ENCODE measurements around the gene TTYH1. TPM values are rescaled to one million over a fixed set of nuclear protein-coding genes. Genes with fewer than 3 reads are reported as not detected.
"Not testable (repeated sequence)": the region's sequence is repeated elsewhere in the genome, so short reads cannot be mapped to it uniquely, and the experiment has no call there.

TTYH1 gene
- polyA plus RNA-seq, 1 of the 3 experiments (the other 2 are of a cell fraction), result 0.05 TPM

GRCh38 chr19:54464630-54465425, 49.6 kb downstream of the TTYH1 start:
- POLR2A ChIA-PET, result no interaction called here
- peak overlapping the region; percentile 63 to 77 for H3K4me3 ChIP-seq (ENCODE audit: low read depth in 2 of 2, low read length in 1 of 2)
- peak overlapping the region; percentile 86 for H2AFZ ChIP-seq (ENCODE audit: low read depth)
- H3K4me1 ChIP-seq (ENCODE audit: control insufficient read depth in 1 of 2, insufficient read depth in 2 of 2, low read depth in 1 of 2, low read length in 1 of 2), result peaks cover 0 to 17% of the 10 kb centered on the region in 2 experiments; a peak in 1 of 4 replicates
- H3K36me3 ChIP-seq (replicated peaks in 1 of 2; ENCODE audit: control insufficient read depth in 1 of 2, insufficient read depth in 2 of 2, low read length in 1 of 2), result peaks cover 0 to 19% of the 10 kb centered on the region in 2 experiments
- peaks cover 24% of the 10 kb centered on the region for H3F3A ChIP-seq (replicated peaks; ENCODE audit: insufficient read depth)
- TF ChIP-seq MXI1 (IDR thresholded peaks at IDR 0.05; ENCODE audit: low read depth, low read length), result peak; percentile 17; the same call in 1 of the 2 replicates
- TF ChIP-seq TAF1 (IDR thresholded peaks at IDR 0.05; ENCODE audit: borderline replicate concordance, low read depth, low read length), result peak; percentile 21; the same call in 1 of the 2 replicates
- no peak for TF ChIP-seq CHD2 (IDR thresholded peaks at IDR 0.05; ENCODE audit: low read length, partially characterized antibody)
- no peak for TF ChIP-seq FOXJ3 (CRISPR knock-in tag; IDR thresholded peaks at IDR 0.05)
- peak; percentile 76 for TF ChIP-seq POLR2AphosphoS5 (IDR thresholded peaks at IDR 0.05; ENCODE audit: low read depth, low read length)
- no peak for TF ChIP-seq NFIC (IDR thresholded peaks at IDR 0.05; ENCODE audit: borderline replicate concordance)
- peak; percentile 75 for TF ChIP-seq MAX (IDR thresholded peaks at IDR 0.05; ENCODE audit: low read depth)
- peak; percentile 92 for DNase-seq
- H3K9ac ChIP-seq, result peak overlapping the region; percentile 67
- H3K4me2 ChIP-seq, result peak overlapping the region; percentile 92
- H3K9me2 ChIP-seq, result no peaks in the 10 kb centered on the region
- CTCF ChIA-PET, result interaction anchor here (0.6 to 1.7 kb wide), 4 partner anchors 13 to 33 kb away, joined by 3 to 5 read pairs (median 4); no protein-coding TSS in a partner anchor
- 13% methylated on average over 31 of the region's 87 CpGs for WGBS (ENCODE audit: low lambda C conversion rate)
- H3K27me3 ChIP-seq (ENCODE audit: insufficient read depth), result no peaks in the 10 kb centered on the region; the same call in 1 of the 2 replicates
- H4K20me1 ChIP-seq (ENCODE audit: insufficient read depth), result peaks cover 9% of the 10 kb centered on the region
- peak overlapping the region; percentile 65 to 67 for H3K27ac ChIP-seq (ENCODE audit: low read depth in 2 of 2, low read length in 1 of 2)
- H3K79me2 ChIP-seq (ENCODE audit: insufficient read depth), result no peaks in the 10 kb centered on the region
- H3K9me3 ChIP-seq, result no peaks in the 10 kb centered on the region

- H3K4me2 ChIP-seq, result no peak overlapping the region
- POLR2A ChIA-PET, result no interaction called here
Observed at GRCh38 chr19:54465426-54466109, 50.3 kb downstream of the TTYH1 start.

GRCh38 chr19:54466110-54466480, 50.8 kb downstream of the TTYH1 start:
- WGBS (ENCODE audit: low lambda C conversion rate), result 91% methylated on average over 14 of the region's 14 CpGs
- CTCF ChIA-PET, result interaction anchor here (1.0 to 1.7 kb wide), 4 partner anchors 12 to 34 kb away, joined by 3 to 5 read pairs (median 4); no protein-coding TSS in a partner anchor

More at GRCh38 chr19:54465426-54466109, 50.3 kb downstream of the TTYH1 start:
- Histone ChIP-seq H4K20me1 (ENCODE audit: insufficient read depth) (peaks cover 5% of the 10 kb centered on the region; the same call in 1 of the 2 replicates), H3K4me1 (ENCODE audit: control insufficient read depth in 1 of 2, insufficient read depth in 2 of 2, low read depth in 1 of 2, low read length in 1 of 2) (peaks cover 0 to 17% of the 10 kb centered on the region in 2 experiments; a peak in 1 of 4 replicates), H2AFZ (ENCODE audit: low read depth) (no peak overlapping the region), H3K9me2 (no peaks in the 10 kb centered on the region), H3K27me3 (ENCODE audit: insufficient read depth) (no peaks in the 10 kb centered on the region; the same call in 1 of the 2 replicates), H3K9me3 (no peaks in the 10 kb centered on the region), H3K4me3 (ENCODE audit: low read depth in 2 of 2, low read length in 1 of 2) (peak overlapping the region in 1 of 2 experiments; percentile 63; a peak in 1 of 4 replicates), H3K36me3 (replicated peaks in 1 of 2; ENCODE audit: control insufficient read depth in 1 of 2, insufficient read depth in 2 of 2, low read length in 1 of 2) (peaks cover 0 to 14% of the 10 kb centered on the region in 2 experiments), H3K9ac (no peak overlapping the region), H3K79me2 (ENCODE audit: insufficient read depth) (no peaks in the 10 kb centered on the region), H3K27ac (ENCODE audit: low read depth in 2 of 2, low read length in 1 of 2) (no peak overlapping the region), H3F3A (replicated peaks; ENCODE audit: insufficient read depth) (peaks cover 24% of the 10 kb centered on the region)
- 70% methylated on average over 44 of the region's 49 CpGs for WGBS (ENCODE audit: low lambda C conversion rate)
- TF ChIP-seq YY1 (IDR thresholded peaks at IDR 0.05; ENCODE audit: low read depth) (no peak), POLR2AphosphoS5 (IDR thresholded peaks at IDR 0.05; ENCODE audit: low read depth, low read length) (no peak), MAX (IDR thresholded peaks at IDR 0.05; ENCODE audit: low read depth) (no peak), CHD2 (IDR thresholded peaks at IDR 0.05; ENCODE audit: low read length, partially characterized antibody) (no peak), MEF2A (IDR thresholded peaks at IDR 0.05; ENCODE audit: borderline replicate concordance, low read depth) (no peak), TAF1 (IDR thresholded peaks at IDR 0.05; ENCODE audit: borderline replicate concordance, low read depth, low read length) (no peak), IRF3 (IDR thresholded peaks at IDR 0.05; ENCODE audit: low read depth, low read length) (no peak), RAD21 (IDR thresholded peaks at IDR 0.05; ENCODE audit: low read length) (no peak), NFIC (IDR thresholded peaks at IDR 0.05; ENCODE audit: borderline replicate concordance) (no peak), RCOR1 (IDR thresholded peaks at IDR 0.05; ENCODE audit: low read length) (no peak), FOSL2 (IDR thresholded peaks at IDR 0.05; ENCODE audit: borderline replicate concordance, low read depth) (no peak)
- CTCF ChIA-PET, result interaction anchor here (0.6 to 1.7 kb wide), 5 partner anchors 12 to 34 kb away, joined by 3 to 5 read pairs (median 3); no protein-coding TSS in a partner anchor
- DNase-seq, result no peak

More at GRCh38 chr19:54466110-54466480, 50.8 kb downstream of the TTYH1 start:
- Histone ChIP-seq H3F3A (replicated peaks; ENCODE audit: insufficient read depth) (peaks cover 24% of the 10 kb centered on the region), H3K4me1 (ENCODE audit: control insufficient read depth in 1 of 2, insufficient read depth in 2 of 2, low read depth in 1 of 2, low read length in 1 of 2) (peaks cover 0 to 17% of the 10 kb centered on the region in 2 experiments; a peak in 1 of 4 replicates)
- H3K27me3 ChIP-seq (ENCODE audit: insufficient read depth); H3K79me2 ChIP-seq (ENCODE audit: insufficient read depth); DNase-seq; H3K9me2 ChIP-seq; H3K9me3 ChIP-seq; H3K36me3 ChIP-seq (replicated peaks in 1 of 2; ENCODE audit: control insufficient read depth in 1 of 2, insufficient read depth in 2 of 2, low read length in 1 of 2); POLR2A ChIA-PET; H3K9ac ChIP-seq; H3K4me3 ChIP-seq (ENCODE audit: low read depth in 2 of 2, low read length in 1 of 2); H3K27ac ChIP-seq (ENCODE audit: low read depth in 2 of 2, low read length in 1 of 2); H2AFZ ChIP-seq (ENCODE audit: low read depth); H3K4me2 ChIP-seq; H4K20me1 ChIP-seq (ENCODE audit: insufficient read depth): not testable (repeated sequence)

Measured in SK-N-SH (cell line).